ENCODE data around the gene CALB2.

- TF ChIP-seq POLR2AphosphoS2 (IDR thresholded peaks at IDR 0.05; ENCODE audit: low read depth, low read length) = no peak
- TF ChIP-seq TARDBP (CRISPR knock-in tag; IDR thresholded peaks at IDR 0.05) = no peak
Measured at GRCh38 chr16:71357681-71358080, 842 bp upstream of the CALB2 start.
